Measurements from ENCODE around the gene RC3H2. TPM values are rescaled to one million over a fixed set of nuclear protein-coding genes. Genes with fewer than 3 reads are reported as not detected.
"Not testable (repeated sequence)": the region's sequence is repeated elsewhere in the genome, so short reads cannot be mapped to it uniquely, and the experiment has no call there.

RC3H2 gene
- total RNA-seq, 4 donors from 2014 or later, result 21.8 to 69.0 (median 52.5) TPM

DNA sequence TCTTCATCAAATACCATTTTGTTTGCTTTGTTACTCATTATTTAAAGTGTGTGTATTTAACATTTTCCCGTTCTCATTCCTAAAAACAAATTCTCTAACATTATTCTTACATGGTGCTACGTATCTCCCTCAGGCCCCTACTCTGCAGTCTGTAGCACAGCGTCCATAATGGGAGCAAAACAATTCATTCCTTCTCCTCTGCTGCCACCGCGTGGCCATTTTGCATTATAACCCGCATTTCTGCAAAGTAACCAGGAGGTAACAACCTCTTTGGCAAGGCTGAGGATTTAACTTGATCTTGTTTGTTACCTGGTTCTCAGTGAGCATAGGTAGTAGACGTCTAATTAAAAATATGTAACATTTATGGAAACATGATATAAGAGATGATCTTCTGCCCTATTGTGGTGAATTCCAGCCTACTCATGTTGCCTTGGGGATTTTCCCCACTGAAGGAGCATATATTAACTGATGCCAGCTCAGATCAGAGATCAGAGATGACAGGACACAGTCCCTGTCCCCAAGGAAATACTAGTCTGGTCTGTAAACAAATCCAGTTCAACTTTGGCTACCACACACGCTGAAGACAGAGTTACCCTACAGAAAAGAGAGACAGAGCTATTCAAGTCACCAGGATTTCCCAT is 94.7 kb downstream of the RC3H2 start:
- Histone ChIP-seq H3K36me3 (no peaks in the 10 kb centered on the region), H3K27me3 (no peaks in the 10 kb centered on the region), H3K9me3 (no peaks in the 10 kb centered on the region), H3K4me3 (no peak overlapping the region), H3K27ac (no peak overlapping the region), H3K4me1 (no peaks in the 10 kb centered on the region)
- DNase-seq, result peak; percentile 68 to 72
- intact Hi-C loops (cut with DNase I; ENCODE audit: low total_unique reads), result no loop called here
- TF ChIP-seq, protein P1, sequence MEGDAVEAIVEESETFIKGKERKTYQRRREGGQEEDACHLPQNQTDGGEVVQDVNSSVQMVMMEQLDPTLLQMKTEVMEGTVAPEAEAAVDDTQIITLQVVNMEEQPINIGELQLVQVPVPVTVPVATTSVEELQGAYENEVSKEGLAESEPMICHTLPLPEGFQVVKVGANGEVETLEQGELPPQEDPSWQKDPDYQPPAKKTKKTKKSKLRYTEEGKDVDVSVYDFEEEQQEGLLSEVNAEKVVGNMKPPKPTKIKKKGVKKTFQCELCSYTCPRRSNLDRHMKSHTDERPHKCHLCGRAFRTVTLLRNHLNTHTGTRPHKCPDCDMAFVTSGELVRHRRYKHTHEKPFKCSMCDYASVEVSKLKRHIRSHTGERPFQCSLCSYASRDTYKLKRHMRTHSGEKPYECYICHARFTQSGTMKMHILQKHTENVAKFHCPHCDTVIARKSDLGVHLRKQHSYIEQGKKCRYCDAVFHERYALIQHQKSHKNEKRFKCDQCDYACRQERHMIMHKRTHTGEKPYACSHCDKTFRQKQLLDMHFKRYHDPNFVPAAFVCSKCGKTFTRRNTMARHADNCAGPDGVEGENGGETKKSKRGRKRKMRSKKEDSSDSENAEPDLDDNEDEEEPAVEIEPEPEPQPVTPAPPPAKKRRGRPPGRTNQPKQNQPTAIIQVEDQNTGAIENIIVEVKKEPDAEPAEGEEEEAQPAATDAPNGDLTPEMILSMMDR (IDR thresholded peaks at IDR 0.05), result peak; percentile 71 to 90 (median 78)
- TF ChIP-seq POLR2A (IDR thresholded peaks at IDR 0.05), result no peak

DNA sequence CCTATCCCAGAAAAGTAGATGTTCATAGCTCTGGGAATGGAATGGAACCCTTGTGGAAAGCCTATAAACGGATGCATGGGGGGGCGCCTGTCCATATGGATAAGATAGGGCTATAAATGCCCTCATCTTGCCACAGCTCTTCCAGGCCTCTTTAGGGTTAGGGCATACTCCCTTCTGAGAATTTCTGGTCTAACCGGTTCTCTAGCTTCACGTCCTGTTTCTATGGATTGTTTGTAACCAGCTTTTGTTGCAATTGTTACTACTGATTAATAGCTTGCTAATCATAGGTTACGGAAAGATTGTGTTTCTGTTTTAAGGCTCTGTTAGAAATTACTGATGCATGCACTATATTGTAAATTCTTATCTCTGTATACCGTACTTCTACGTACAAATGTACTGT is 95.9 kb downstream of the RC3H2 start:
- intact Hi-C loops (cut with DNase I; ENCODE audit: low total_unique reads), result loop anchor here (10.0 kb wide), 1 partner anchor 334 kb away; the partner anchor contains the start of gene OR1J1
- not testable (repeated sequence) for H3K36me3 ChIP-seq, H3K27ac ChIP-seq, H3K4me1 ChIP-seq, H3K4me3 ChIP-seq, H3K27me3 ChIP-seq, DNase-seq, H3K9me3 ChIP-seq

DNA sequence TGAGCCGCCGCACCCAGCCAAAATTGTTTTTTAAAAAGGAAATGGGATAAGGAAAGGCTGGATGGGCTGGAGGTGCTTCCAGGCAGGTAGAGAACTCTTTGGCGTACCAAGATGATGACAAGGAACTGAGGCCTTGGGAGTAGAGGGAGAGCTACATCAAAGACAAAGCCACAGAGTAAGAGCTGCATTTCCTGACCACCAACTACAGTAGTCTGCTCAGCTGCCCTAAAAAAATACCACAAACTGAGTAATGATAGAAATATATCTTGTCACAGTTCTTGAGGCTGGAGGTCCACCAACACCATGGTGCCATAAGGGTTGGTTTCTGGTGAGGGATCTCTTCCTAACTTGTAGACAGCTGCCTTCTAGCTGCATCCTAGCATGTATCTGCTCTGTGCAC is 97.0 kb downstream of the RC3H2 start:
- Histone ChIP-seq H3K36me3 (no peaks in the 10 kb centered on the region), H3K27ac (no peak overlapping the region), H3K27me3 (no peaks in the 10 kb centered on the region), H3K4me1 (no peaks in the 10 kb centered on the region), H3K4me3 (no peak overlapping the region), H3K9me3 (no peaks in the 10 kb centered on the region)
- TF ChIP-seq, protein P1 (IDR thresholded peaks at IDR 0.05), result no peak
- TF ChIP-seq POLR2A (IDR thresholded peaks at IDR 0.05), result no peak
- no peak for DNase-seq
- intact Hi-C loops (cut with DNase I; ENCODE audit: low total_unique reads), result loop anchor here (10.0 kb wide), 1 partner anchor 333 kb away; the partner anchor contains the start of gene OR1J1

DNA sequence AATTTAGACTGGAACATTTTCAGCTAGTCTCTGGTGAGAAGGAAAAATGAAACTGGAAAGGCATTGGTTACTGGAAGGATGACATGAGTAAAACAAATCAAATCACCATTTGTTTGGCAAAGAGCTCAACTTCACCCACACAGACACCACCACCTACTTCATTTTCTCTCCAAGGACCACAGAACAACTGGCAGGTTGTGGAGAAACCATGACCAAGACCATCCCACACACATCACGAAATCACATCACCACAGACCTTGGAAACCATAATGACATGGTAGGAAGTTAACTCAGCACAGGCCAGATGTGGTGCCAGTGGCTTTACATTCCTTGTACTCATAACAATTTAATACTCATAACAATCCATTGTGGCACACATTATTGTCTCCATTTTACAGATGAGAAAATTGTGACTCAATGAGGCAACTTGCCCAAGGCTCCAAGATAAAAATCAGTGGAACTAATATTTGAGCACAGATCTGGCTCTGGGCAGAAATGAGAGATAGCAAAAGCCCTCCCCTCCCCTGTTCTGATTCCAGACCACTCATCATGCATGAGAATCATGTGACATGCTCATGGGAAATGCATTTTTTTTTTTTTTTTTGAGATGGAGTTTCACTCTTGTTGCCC is 97.8 kb downstream of the RC3H2 start:
- DNase-seq, result no peak

DNA sequence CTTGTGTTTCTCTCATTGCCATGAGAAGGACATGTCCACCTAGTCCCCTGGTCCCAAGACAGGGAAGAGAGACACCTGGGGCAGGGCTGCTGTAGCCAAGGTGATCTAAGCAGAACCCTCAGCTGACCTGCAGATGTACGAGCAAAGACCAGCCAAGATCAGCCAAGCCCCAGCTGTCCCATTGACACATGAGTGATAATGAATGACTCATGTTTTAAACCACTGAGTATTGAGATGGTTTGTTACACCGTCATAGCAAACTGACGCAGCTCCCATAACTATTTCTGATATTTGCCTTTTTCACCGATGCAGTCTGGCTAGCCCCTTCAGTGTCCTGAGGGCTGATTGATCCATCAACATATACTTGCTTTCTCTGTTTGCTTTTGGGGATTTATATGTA is 98.5 kb downstream of the RC3H2 start:
- intact Hi-C loops (cut with DNase I; ENCODE audit: low total_unique reads), result loop anchor here (10.0 kb wide), 1 partner anchor 332 kb away; the partner anchor contains the start of gene OR1J1
- no peak for DNase-seq
- Histone ChIP-seq H3K4me3 (no peak overlapping the region), H3K9me3 (no peaks in the 10 kb centered on the region), H3K27me3 (no peaks in the 10 kb centered on the region), H3K36me3 (no peaks in the 10 kb centered on the region), H3K27ac (no peak overlapping the region), H3K4me1 (no peaks in the 10 kb centered on the region)
- TF ChIP-seq, protein P1 (IDR thresholded peaks at IDR 0.05), result no peak
- TF ChIP-seq POLR2A (IDR thresholded peaks at IDR 0.05), result no peak

More for the DNA sequence above, 97.8 kb downstream of the RC3H2 start:
- no peaks in the 10 kb centered on the region for H3K36me3 ChIP-seq
- H3K4me3 ChIP-seq, result no peak overlapping the region
- H3K27ac ChIP-seq, result no peak overlapping the region
- H3K27me3 ChIP-seq, result no peaks in the 10 kb centered on the region
- no peaks in the 10 kb centered on the region for H3K9me3 ChIP-seq
- intact Hi-C loops (cut with DNase I; ENCODE audit: low total_unique reads), result loop anchor here (10.0 kb wide), 1 partner anchor 333 kb away; the partner anchor contains the start of gene OR1J1
- no peaks in the 10 kb centered on the region for H3K4me1 ChIP-seq
- TF ChIP-seq POLR2A (IDR thresholded peaks at IDR 0.05), result no peak
- TF ChIP-seq, protein P1 (IDR thresholded peaks at IDR 0.05), result no peak

Measured in uterus (tissue), 4 donors.